Fibroblast of gingiva (primary cell): ENCODE data around the gene THNSL1.
A peak's percentile ranks its signal among the peaks of the same experiment; 100 is the strongest.

Source experiments
- DNase-seq: peaks from one replicate; pipeline ENCODE4 v3.0.0-alpha.2; 2011; ENCODE audit warnings: low read depth

THNSL1 gene

GRCh38 chr10:25011591-25011990 is 4.8 kb upstream of the THNSL1 start:
- peak; percentile 5 for DNase-seq

- DNase-seq = no peak
Measured at GRCh38 chr10:25014579-25014978, 1.8 kb upstream of the THNSL1 start.

GRCh38 chr10:25015828-25016375 is 510 bp upstream of the THNSL1 start, which contains the start of gene ENKUR:
ENKUR (minus strand) TSS chr10:25016158; CDS start chr10:25015936, 222 bp downstream.
- peak; percentile 92 for DNase-seq

GRCh38 chr10:25017154-25017590 is 760 bp downstream of the THNSL1 start:
- no peak for DNase-seq

GRCh38 chr10:25017661-25018060 is 1.2 kb downstream of the THNSL1 start:
- no peak for DNase-seq

- no peak for DNase-seq
Measured at GRCh38 chr10:25018703-25019102, 2.3 kb downstream of the THNSL1 start.

GRCh38 chr10:25023278-25023677 is 6.9 kb downstream of the THNSL1 start:
- no peak for DNase-seq

- DNase-seq = no peak
Measured at GRCh38 chr10:25024528-25024927, 8.1 kb downstream of the THNSL1 start.

GRCh38 chr10:25026463-25026862 is 10.1 kb downstream of the THNSL1 start:
- no peak for DNase-seq

GRCh38 chr10:25028711-25029110 is 12.3 kb downstream of the THNSL1 start:
- DNase-seq = no peak

GRCh38 chr10:25029519-25029918 is 13.1 kb downstream of the THNSL1 start:
- no peak for DNase-seq

GRCh38 chr10:25036381-25036780 is 20.0 kb downstream of the THNSL1 start:
- DNase-seq = no peak

- DNase-seq = no peak
Measured at GRCh38 chr10:25038325-25038724, 21.9 kb downstream of the THNSL1 start.

- DNase-seq = no peak
Measured at GRCh38 chr10:25039531-25039930, 23.1 kb downstream of the THNSL1 start.

- DNase-seq = no peak
Measured at GRCh38 chr10:25046641-25047040, 30.2 kb downstream of the THNSL1 start.

- DNase-seq = no peak
Measured at GRCh38 chr10:25047088-25047487, 30.7 kb downstream of the THNSL1 start.

GRCh38 chr10:25047591-25048301 is 31.3 kb downstream of the THNSL1 start:
- DNase-seq = peak; percentile 33

GRCh38 chr10:25048450-25048849 is 32.0 kb downstream of the THNSL1 start:
- no peak for DNase-seq

GRCh38 chr10:25049966-25050365 is 33.6 kb downstream of the THNSL1 start:
- peak; percentile 30 for DNase-seq

- DNase-seq = no peak
Measured at GRCh38 chr10:25050402-25050801, 34.0 kb downstream of the THNSL1 start.

GRCh38 chr10:25052012-25052411 is 35.6 kb downstream of the THNSL1 start:
- DNase-seq = no peak

- no peak for DNase-seq
Measured at GRCh38 chr10:25056726-25057125, 40.3 kb downstream of the THNSL1 start.

- no peak for DNase-seq
Measured at GRCh38 chr10:25057886-25058285, 41.5 kb downstream of the THNSL1 start.

- peak; percentile 83 for DNase-seq
Measured at GRCh38 chr10:25059990-25060389, 43.6 kb downstream of the THNSL1 start.
